ENCODE measurements around the gene MRPS16. TPM values are rescaled to one million over a fixed set of nuclear protein-coding genes. Genes with fewer than 3 reads are reported as not detected.

The MRPS16 gene
- total and polyA plus RNA-seq, 9 of the 15 experiments (the other 6 are each of a cell fraction or from before 2014, with no cell fraction given): 65.0 to 239 (median 146) TPM

DNA sequence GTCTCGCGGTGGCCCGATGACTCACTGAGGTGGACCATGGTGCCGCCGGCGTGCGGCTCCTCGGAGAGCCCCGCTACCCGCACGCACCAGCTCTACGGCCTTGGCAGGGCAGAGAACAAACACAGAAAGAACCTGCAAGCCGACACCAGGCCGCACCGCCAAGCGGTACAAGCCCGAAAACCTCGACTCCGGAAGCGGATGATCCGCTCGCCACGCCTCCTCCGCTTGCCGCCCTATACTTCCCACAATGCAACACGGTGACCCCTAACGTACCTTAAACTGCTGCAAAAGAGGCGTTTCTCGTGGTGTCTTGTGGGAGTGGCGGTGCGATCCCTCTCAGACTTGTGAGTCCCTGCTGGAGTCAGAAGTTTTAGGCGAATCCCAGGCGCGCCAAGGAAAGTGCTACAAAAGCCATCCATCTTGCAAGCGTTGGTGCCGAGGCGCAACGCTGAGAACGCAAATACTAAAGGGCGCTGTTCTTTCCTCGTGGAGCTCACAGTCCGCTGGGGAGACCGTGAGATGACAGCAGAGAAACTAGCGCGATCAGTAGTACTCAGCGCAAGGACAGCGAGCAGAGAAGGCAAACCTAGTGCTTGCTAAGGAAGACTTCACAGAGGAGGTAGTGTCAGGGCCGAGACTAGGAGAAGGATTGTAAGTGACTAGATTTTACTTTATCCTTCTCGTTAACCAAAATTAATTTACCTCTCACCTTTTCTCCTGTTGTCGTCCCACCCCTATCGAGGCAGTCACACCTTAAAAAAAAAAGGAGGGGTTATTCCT is at the start of gene MRPS16 (continued):
- TF ChIP-seq TFE3 (CRISPR knock-in tag; IDR thresholded peaks at IDR 0.05): peak; percentile 32; the same call in 1 of the 2 replicates
- TF ChIP-seq NR2C1 (IDR thresholded peaks at IDR 0.05): peak; percentile 98
- TF ChIP-seq NR2C1 (tag; IDR thresholded peaks at IDR 0.05): peak; percentile 99
- no peak for TF ChIP-seq SMAD2 (IDR thresholded peaks at IDR 0.05; ENCODE audit: low read depth, low read length)
- TF ChIP-seq, protein P1, sequence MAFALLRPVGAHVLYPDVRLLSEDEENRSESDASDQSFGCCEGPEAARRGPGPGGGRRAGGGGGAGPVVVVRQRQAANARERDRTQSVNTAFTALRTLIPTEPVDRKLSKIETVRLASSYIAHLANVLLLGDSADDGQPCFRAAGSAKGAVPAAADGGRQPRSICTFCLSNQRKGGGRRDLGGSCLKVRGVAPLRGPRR (CRISPR knock-in tag; IDR thresholded peaks at IDR 0.05): 0 out of 2 replicates have a peak, but pooled peaks have one; percentile 70
- peak; percentile 78 for TF ChIP-seq HCFC1 (IDR thresholded peaks at IDR 0.05; ENCODE audit: low read depth, low read length)
- TF ChIP-seq ZFP30 (CRISPR knock-in tag; IDR thresholded peaks at IDR 0.05; ENCODE audit: borderline replicate concordance): no peak
- peak; percentile 98 for TF ChIP-seq PHF8 (IDR thresholded peaks at IDR 0.05; ENCODE audit: borderline replicate concordance, low read length)
- no peak for TF ChIP-seq POLR3G (IDR thresholded peaks at IDR 0.05; ENCODE audit: extremely low read depth, insufficient read length, insufficient replicate concordance)
- TF ChIP-seq ZC3H8 (IDR thresholded peaks at IDR 0.05): no peak
- TF ChIP-seq FOXP1 (CRISPR knock-in tag; IDR thresholded peaks at IDR 0.05): 0 out of 2 replicates have a peak, but pooled peaks have one; percentile 75
- no peak for TF ChIP-seq HIVEP1 (CRISPR knock-in tag; IDR thresholded peaks at IDR 0.05)
- TF ChIP-seq L3MBTL2 (IDR thresholded peaks at IDR 0.05): peak; percentile 80
- TF ChIP-seq SIX5 (IDR thresholded peaks at IDR 0.05; ENCODE audit: borderline replicate concordance in 1 of 2, insufficient read depth in 1 of 2, low read depth in 1 of 2, low read length in 2 of 2): peak; percentile 19 to 23; a peak in 2 of 4 replicates
- TF ChIP-seq CEBPG (CRISPR knock-in tag; IDR thresholded peaks at IDR 0.05): no peak
- no peak for TF ChIP-seq CEBPG (tag; conservative IDR thresholded peaks at IDR 0.05 in 1 of 2, IDR thresholded peaks at IDR 0.05 in 1 of 2)
- TF ChIP-seq ZNF764 (CRISPR knock-in tag; IDR thresholded peaks at IDR 0.05; ENCODE audit: low read depth): no peak; the same call in 1 of the 2 replicates
- TF ChIP-seq EP300 (IDR thresholded peaks at IDR 0.05; ENCODE audit: low read length): peak; percentile 52; the same call in 1 of the 2 replicates
- TF ChIP-seq, protein P2, sequence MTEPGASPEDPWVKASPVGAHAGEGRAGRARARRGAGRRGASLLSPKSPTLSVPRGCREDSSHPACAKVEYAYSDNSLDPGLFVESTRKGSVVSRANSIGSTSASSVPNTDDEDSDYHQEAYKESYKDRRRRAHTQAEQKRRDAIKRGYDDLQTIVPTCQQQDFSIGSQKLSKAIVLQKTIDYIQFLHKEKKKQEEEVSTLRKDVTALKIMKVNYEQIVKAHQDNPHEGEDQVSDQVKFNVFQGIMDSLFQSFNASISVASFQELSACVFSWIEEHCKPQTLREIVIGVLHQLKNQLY (CRISPR knock-in tag; conservative IDR thresholded peaks at IDR 0.05): 0 out of 4 replicates have a peak, but pooled peaks of 1 of the 2 experiments have one; percentile 66
- TF ChIP-seq POLR2A (conservative IDR thresholded peaks at IDR 0.05): peak; percentile 98
- TF ChIP-seq CTCF (IDR thresholded peaks at IDR 0.05 in 2 of 3, conservative IDR thresholded peaks at IDR 0.05 in 1 of 3; ENCODE audit: insufficient read depth in 2 of 3, low read depth in 1 of 3, low read length in 3 of 3): peak in 2 of 3 experiments; percentile 1 to 20; a peak in 2 of 6 replicates
- TF ChIP-seq CREM (IDR thresholded peaks at IDR 0.05; ENCODE audit: low read depth): peak; percentile 93
- TF ChIP-seq ZNF785 (CRISPR knock-in tag; IDR thresholded peaks at IDR 0.05): no peak
- TF ChIP-seq ZNF121 (CRISPR knock-in tag; conservative IDR thresholded peaks at IDR 0.05): no peak
- no peak for TF ChIP-seq MCM3 (IDR thresholded peaks at IDR 0.05)
- peak; percentile 85; the same call in 1 of the 2 replicates for TF ChIP-seq PML (IDR thresholded peaks at IDR 0.05; ENCODE audit: low read length)
